Esophagus muscularis mucosa (tissue), 4 donors: ENCODE data around the gene CRYZL1. TPM values are rescaled to one million over a fixed set of nuclear protein-coding genes. Genes with fewer than 3 reads are reported as not detected.

Experiments
- DNase-seq: peaks from one replicate; pipeline ENCODE4 v3.0.0-alpha.2; 2017; ENCODE audit errors: extremely low spot score
- H3K27ac ChIP-seq, 4 donors: fragments of 200-600 bp; sonication (generic); replicated peaks in 1 of 4; 1 replicate in 3 of 4; 2 replicates in 1 of 4; pipeline ENCODE4 v1.5.1; 2016 to 2019; ENCODE audit warnings: mild to moderate bottlenecking in 1 of 4
- H3K27me3 ChIP-seq, 4 donors: fragments of 200-600 bp; sonication (generic); one replicate each; pipeline versions ENCODE4 v1.5.1 to v1.6.0; 2016 to 2019
- H3K36me3 ChIP-seq, 4 donors: fragments of 200-600 bp; sonication (generic); one replicate each; pipeline ENCODE4 v1.5.1; 2016 to 2019
- H3K4me1 ChIP-seq, 4 donors: fragments of 200-600 bp; sonication (generic); one replicate each; pipeline ENCODE4 v1.5.1; 2016 to 2019
- H3K4me3 ChIP-seq, 4 donors: fragments of 200-600 bp; sonication (generic); 1 replicate in 2 of 4; 2 replicates in 2 of 4; pipeline ENCODE4 v1.5.1; 2016 to 2019; ENCODE audit warnings: mild to moderate bottlenecking in 4 of 4, moderate library complexity in 1 of 4
- H3K9me3 ChIP-seq, 4 donors: fragments of 200-600 bp; sonication (generic); 1 replicate in 3 of 4; 2 replicates in 1 of 4; pipeline ENCODE4 v1.5.1; 2016 to 2019
- EP300 ChIP-seq: sonication (generic); formaldehyde crosslinking; IDR thresholded peaks from one replicate; pipeline ENCODE4 v1.6.1; 2017; ENCODE audit warnings: antibody characterized with exemption
- POLR2A ChIP-seq: fragments of 450-650 bp; IDR thresholded peaks from one replicate; pipeline ENCODE4 v1.6.1; 2017; ENCODE audit warnings: antibody characterized with exemption, moderate library complexity, mild to moderate bottlenecking, low read depth
- POLR2AphosphoS5 ChIP-seq, 2 donors: sonication (generic); formaldehyde crosslinking; IDR thresholded peaks; one replicate each; pipeline ENCODE4 v1.6.1; 2017; ENCODE audit warnings: antibody characterized with exemption in 2 of 2
- WGBS: methylation state at CpG from one replicate; pipeline ENCODE4 v1.1.5; 2018; 5-methylcytosine and 5-hydroxymethylcytosine counted together
- intact Hi-C: fragments of 100-400 bp; cut with DNase I; formaldehyde crosslinking; loops from one replicate; pipeline ENCODE4 v1.15.1; 2023
- total RNA-seq, 4 donors: library from RNA; depleted of rRNA; stranded (reverse); fragments of >200 nt; gene quantifications; one replicate each; pipeline versions ENCODE4 v1.1.0 to v1.2.1, GENCODE V29; 2016
- TF ChIP-seq, protein P1 (sequence below), 3 experiments: fragments of 200-600 bp in 2 of 3; fragments of 450-650 bp in 1 of 3; sonication (generic) in 2 of 3; IDR thresholded peaks; one replicate each; pipeline ENCODE4 v1.5.1; 2017 to 2019; ENCODE audit warnings: antibody characterized with exemption in 3 of 3, mild to moderate bottlenecking in 2 of 3, moderate library complexity in 1 of 3

CRYZL1 gene
- total RNA-seq, 4 donors from 2014 or later = 26.8 to 40.3 (median 32.4) TPM

DNA sequence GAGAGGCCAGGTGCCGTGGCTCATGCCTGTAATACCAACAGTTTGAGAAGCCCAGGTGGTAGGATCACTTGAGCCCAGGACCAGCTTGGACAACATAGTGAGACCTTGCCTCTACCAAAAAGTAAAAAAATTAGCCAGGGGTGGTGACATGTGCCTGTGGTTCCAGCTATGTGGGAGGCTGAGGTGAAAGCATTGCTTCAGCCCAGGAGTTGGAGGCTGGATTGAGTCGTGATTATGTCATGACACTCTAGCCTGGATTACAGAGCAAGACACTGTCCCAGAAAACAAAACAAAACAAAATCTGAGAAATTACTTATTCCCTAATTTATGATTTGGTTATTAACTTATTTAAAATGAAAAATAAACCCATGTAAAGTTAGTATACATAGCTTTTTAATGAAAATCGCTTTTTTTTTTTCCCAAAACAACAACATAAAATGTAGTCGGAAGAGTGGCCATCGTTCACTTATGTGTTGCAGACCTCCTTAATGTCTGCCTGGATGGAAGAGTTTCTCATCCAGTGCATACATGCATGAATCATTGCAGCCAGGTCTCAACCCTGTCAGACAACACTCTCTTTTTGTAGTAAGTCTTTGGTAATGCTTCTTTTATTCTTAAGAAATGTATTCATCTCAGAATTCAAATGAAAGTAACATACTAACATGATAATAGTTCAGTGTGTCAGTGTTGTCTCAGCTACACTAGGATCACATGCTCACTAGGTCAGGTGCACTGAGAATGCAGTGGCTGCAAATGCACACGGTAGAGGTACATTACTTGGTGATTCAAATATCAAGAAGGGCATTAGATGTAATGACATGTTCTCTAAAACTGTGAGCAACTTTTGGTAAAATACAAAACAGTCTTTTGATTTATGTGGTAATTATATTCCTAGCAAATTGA lies 28.8 kb upstream of the CRYZL1 start:
- H3K4me1 ChIP-seq = peaks cover 11 to 28% (median 19%) of the 10 kb centered on the region in 4 donors
- H3K27ac ChIP-seq = no peak overlapping the region
- intact Hi-C loops = no loop called here
- TF ChIP-seq, protein P1, sequence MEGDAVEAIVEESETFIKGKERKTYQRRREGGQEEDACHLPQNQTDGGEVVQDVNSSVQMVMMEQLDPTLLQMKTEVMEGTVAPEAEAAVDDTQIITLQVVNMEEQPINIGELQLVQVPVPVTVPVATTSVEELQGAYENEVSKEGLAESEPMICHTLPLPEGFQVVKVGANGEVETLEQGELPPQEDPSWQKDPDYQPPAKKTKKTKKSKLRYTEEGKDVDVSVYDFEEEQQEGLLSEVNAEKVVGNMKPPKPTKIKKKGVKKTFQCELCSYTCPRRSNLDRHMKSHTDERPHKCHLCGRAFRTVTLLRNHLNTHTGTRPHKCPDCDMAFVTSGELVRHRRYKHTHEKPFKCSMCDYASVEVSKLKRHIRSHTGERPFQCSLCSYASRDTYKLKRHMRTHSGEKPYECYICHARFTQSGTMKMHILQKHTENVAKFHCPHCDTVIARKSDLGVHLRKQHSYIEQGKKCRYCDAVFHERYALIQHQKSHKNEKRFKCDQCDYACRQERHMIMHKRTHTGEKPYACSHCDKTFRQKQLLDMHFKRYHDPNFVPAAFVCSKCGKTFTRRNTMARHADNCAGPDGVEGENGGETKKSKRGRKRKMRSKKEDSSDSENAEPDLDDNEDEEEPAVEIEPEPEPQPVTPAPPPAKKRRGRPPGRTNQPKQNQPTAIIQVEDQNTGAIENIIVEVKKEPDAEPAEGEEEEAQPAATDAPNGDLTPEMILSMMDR (IDR thresholded peaks at IDR 0.05) = no peak
- TF ChIP-seq POLR2AphosphoS5 (IDR thresholded peaks at IDR 0.05) (no peak), POLR2A (no peak), EP300 (no peak)
- WGBS = 89% methylated on average over 6 of the region's 6 CpGs
- H3K36me3 ChIP-seq = no peaks in the 10 kb centered on the region
- H3K4me3 ChIP-seq = no peak overlapping the region
- H3K9me3 ChIP-seq = no peaks in the 10 kb centered on the region
- no peak for DNase-seq
- no peaks in the 10 kb centered on the region for H3K27me3 ChIP-seq

DNA sequence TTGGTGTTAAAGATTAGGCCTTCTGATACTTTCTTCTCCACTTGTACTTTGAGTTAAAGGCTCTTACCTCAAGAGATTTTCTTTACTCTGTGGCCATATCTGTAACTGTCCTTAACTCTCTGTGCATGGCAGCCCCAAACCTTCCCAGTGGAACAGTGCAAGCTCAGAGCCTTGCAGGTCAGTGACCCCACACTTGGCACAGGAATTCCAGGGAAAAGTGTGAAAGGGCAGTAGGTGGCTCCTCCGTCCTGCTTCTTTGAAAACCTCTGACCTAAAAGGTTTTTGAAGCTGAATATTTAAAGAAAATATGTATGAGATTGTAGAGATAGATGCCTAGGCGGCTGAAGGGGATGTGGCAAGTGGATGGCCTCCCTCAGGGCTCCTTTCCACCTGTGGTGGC lies 27.1 kb upstream of the CRYZL1 start:
- 97% methylated on average over 2 of the region's 2 CpGs for WGBS
- Histone ChIP-seq H3K36me3 (no peaks in the 10 kb centered on the region), H3K27me3 (no peaks in the 10 kb centered on the region), H3K4me3 (no peak overlapping the region), H3K9me3 (no peaks in the 10 kb centered on the region), H3K27ac (no peak overlapping the region), H3K4me1 (peaks cover 11 to 30% (median 20%) of the 10 kb centered on the region in 4 donors)
- DNase-seq = no peak
- intact Hi-C loops = no loop called here
- TF ChIP-seq EP300 (no peak), POLR2AphosphoS5 (IDR thresholded peaks at IDR 0.05) (no peak)

DNA sequence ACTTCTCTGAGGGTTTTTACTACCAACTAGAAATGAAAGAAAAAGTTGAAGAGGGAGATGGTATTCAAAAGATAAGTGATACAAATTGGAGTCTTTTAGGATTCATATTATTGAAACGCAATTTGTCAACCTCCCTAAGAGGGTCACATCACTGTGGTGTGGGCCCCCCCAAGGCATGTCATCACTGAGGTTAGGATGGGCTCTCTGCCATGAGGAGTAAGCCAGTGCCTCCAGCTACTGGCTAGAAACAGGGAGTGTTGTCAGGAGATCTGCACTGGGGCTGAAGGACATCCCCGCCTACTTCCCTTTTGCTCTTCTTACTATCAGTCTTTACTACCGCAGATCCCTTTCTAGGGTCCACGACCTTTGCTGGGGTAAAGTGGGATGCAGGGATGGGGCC lies 26.6 kb upstream of the CRYZL1 start:
- intact Hi-C loops = no loop called here
- no peak overlapping the region for H3K4me3 ChIP-seq
- WGBS = 66% methylated on average over 4 of the region's 4 CpGs
- TF ChIP-seq POLR2A (no peak), EP300 (no peak), POLR2AphosphoS5 (IDR thresholded peaks at IDR 0.05) (no peak)
- TF ChIP-seq, protein P1 (IDR thresholded peaks at IDR 0.05) = no peak
- H3K36me3 ChIP-seq = no peaks in the 10 kb centered on the region
- H3K27me3 ChIP-seq = no peaks in the 10 kb centered on the region
- DNase-seq = no peak
- no peaks in the 10 kb centered on the region for H3K9me3 ChIP-seq
- peaks cover 11 to 31% (median 18%) of the 10 kb centered on the region in 4 donors for H3K4me1 ChIP-seq
- H3K27ac ChIP-seq = no peak overlapping the region

DNA sequence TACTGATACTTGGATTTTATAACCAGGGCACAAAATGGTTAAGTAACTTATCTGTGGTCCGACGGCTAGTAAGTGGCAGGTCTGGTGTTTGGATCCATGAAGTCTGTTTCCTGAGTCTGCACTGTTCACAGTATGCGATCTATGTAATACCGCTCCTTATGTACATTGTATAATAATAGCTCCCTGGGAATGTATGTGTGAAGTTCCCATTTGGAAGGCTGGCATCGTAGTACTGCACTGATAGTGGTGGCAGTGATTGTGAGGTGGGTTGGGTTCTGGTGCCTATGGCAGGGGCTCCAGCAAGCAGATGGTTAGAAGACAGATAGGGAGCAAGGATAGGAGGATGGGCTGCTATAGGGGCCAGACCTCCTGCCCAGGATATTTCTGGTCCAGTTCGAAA lies 26.1 kb upstream of the CRYZL1 start:
- Histone ChIP-seq H3K27ac (no peak overlapping the region), H3K36me3 (no peaks in the 10 kb centered on the region), H3K4me3 (no peak overlapping the region), H3K4me1 (peaks cover 11 to 34% (median 16%) of the 10 kb centered on the region in 4 donors), H3K27me3 (no peaks in the 10 kb centered on the region), H3K9me3 (no peaks in the 10 kb centered on the region)
- no peak for TF ChIP-seq EP300
- no peak for TF ChIP-seq POLR2AphosphoS5 (IDR thresholded peaks at IDR 0.05)
- TF ChIP-seq, protein P1 (IDR thresholded peaks at IDR 0.05) = no peak
- no peak for TF ChIP-seq POLR2A
- WGBS = 84% methylated on average over 6 of the region's 6 CpGs
- intact Hi-C loops = no loop called here
- no peak for DNase-seq

DNA sequence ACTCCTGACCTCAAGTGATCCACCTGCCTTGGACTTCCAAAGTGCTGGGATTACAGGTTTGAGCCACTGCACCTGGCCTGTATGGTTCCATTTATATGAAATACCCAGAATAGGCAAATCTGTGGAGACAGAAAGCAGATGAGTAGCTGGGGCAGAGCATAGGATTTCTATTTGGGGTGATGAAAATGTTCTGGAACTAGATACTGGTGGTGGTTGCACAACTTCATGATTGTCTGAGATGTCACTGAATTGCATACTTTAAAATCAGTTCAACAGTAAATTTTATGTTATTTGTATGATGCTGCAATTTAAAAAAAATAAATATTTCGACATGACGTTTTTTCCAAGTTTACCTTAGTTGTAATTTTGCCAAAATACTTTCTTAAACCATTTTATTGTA lies 24.6 kb upstream of the CRYZL1 start:
- WGBS = 86% methylated on average over 2 of the region's 2 CpGs
- no peaks in the 10 kb centered on the region for H3K9me3 ChIP-seq
- H3K4me3 ChIP-seq = no peak overlapping the region
- H3K36me3 ChIP-seq = no peaks in the 10 kb centered on the region
- intact Hi-C loops = no loop called here
- H3K4me1 ChIP-seq = peaks cover 11 to 34% (median 16%) of the 10 kb centered on the region in 4 donors
- H3K27me3 ChIP-seq = no peaks in the 10 kb centered on the region
- TF ChIP-seq POLR2AphosphoS5 (IDR thresholded peaks at IDR 0.05) (no peak), EP300 (no peak), POLR2A (no peak)
- TF ChIP-seq, protein P1 (IDR thresholded peaks at IDR 0.05) = no peak
- no peak for DNase-seq
- no peak overlapping the region for H3K27ac ChIP-seq
